Measurements from ENCODE around the gene GJA9. TPM values are rescaled to one million over a fixed set of nuclear protein-coding genes. Genes with fewer than 3 reads are reported as not detected.
A peak's percentile ranks its signal among the peaks of the same experiment; 100 is the strongest.

The GJA9 gene
- polyA plus RNA-seq, 2 of the 4 experiments (the other 2 are of a cell fraction): not detected

DNA sequence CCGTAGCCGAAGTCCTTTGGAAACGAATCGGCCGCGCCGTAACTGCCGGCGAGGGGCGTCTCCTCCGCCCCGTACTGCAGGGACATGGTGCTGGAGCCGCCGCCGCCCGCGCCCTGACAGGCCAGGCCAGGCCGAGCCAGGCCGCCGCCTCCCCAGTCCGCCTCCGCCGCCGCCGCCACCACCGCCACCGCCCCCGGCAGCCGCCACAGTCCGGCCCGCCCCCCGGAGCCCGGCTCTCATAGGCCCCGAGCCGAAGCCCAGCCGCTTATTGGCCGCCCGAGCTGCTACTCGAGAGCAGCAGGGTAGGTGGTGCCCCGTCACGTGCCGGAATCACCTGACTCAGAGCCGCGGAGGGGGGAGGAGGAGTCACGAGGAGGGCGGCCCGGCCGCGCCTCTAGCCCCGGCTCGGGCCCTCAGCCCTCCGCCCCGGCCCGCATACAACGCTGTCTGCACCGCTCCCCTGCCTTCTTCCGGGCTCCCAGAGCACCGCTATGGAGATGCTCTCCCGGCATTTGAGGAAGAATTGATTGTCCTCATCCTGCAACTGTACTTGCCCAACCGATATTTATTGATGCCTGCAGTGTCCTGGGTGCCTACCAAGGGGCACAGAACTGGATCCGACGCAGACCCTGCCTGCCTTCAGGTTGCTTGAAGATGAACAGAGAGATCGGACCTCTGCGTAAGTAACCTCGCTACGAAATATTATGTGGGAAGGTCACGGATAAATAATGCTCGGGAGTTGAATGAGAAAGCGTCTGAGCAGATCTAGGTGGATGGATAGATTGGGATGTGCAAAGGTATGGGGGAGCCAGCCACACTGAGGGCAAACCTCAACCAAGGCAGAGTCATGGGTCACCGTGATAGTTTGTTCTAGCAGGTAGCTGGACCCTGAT is 21.6 kb downstream of the GJA9 start, which contains the start of gene RRAGC (continued):
- TF ChIP-seq ZFP36 (IDR thresholded peaks at IDR 0.05; ENCODE audit: borderline replicate concordance, partially characterized antibody): no peak
- peak; percentile 40 for TF ChIP-seq POLR2A (IDR thresholded peaks at IDR 0.05; ENCODE audit: low read length)
- TF ChIP-seq RNF2 (IDR thresholded peaks at IDR 0.05; ENCODE audit: borderline replicate concordance, low read depth): no peak
- TF ChIP-seq FOXS1 (CRISPR knock-in tag; IDR thresholded peaks at IDR 0.05): no peak
- TF ChIP-seq RCOR1 (IDR thresholded peaks at IDR 0.05; ENCODE audit: low read depth, low read length): no peak
- no peak for TF ChIP-seq ZC3H11A (IDR thresholded peaks at IDR 0.05)
- no peak for TF ChIP-seq MYC (IDR thresholded peaks at IDR 0.05; ENCODE audit: borderline replicate concordance, low read length)
- TF ChIP-seq, protein P1, sequence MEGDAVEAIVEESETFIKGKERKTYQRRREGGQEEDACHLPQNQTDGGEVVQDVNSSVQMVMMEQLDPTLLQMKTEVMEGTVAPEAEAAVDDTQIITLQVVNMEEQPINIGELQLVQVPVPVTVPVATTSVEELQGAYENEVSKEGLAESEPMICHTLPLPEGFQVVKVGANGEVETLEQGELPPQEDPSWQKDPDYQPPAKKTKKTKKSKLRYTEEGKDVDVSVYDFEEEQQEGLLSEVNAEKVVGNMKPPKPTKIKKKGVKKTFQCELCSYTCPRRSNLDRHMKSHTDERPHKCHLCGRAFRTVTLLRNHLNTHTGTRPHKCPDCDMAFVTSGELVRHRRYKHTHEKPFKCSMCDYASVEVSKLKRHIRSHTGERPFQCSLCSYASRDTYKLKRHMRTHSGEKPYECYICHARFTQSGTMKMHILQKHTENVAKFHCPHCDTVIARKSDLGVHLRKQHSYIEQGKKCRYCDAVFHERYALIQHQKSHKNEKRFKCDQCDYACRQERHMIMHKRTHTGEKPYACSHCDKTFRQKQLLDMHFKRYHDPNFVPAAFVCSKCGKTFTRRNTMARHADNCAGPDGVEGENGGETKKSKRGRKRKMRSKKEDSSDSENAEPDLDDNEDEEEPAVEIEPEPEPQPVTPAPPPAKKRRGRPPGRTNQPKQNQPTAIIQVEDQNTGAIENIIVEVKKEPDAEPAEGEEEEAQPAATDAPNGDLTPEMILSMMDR (IDR thresholded peaks at IDR 0.05): no peak
- no peak for TF ChIP-seq NR3C1 (IDR thresholded peaks at IDR 0.05)
- no peak for TF ChIP-seq CBX8 (IDR thresholded peaks at IDR 0.05)
- TF ChIP-seq, protein P2, sequence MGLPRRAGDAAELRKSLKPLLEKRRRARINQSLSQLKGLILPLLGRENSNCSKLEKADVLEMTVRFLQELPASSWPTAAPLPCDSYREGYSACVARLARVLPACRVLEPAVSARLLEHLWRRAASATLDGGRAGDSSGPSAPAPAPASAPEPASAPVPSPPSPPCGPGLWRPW (IDR thresholded peaks at IDR 0.05): no peak
- TF ChIP-seq RAD21 (conservative IDR thresholded peaks at IDR 0.05 in 1 of 2, IDR thresholded peaks at IDR 0.05 in 1 of 2): no peak
- peak; percentile 97 for TF ChIP-seq BHLHE40 (IDR thresholded peaks at IDR 0.05; ENCODE audit: low read depth, low read length)
- TF ChIP-seq TP53 (CRISPR knock-in tag; IDR thresholded peaks at IDR 0.05): no peak
- no peak for TF ChIP-seq EP300 (IDR thresholded peaks at IDR 0.05)
- no peak for TF ChIP-seq TFCP2L1 (CRISPR knock-in tag; IDR thresholded peaks at IDR 0.05)
- no peak for TF ChIP-seq RARB (CRISPR knock-in tag; IDR thresholded peaks at IDR 0.05)
- TF ChIP-seq, protein P3, sequence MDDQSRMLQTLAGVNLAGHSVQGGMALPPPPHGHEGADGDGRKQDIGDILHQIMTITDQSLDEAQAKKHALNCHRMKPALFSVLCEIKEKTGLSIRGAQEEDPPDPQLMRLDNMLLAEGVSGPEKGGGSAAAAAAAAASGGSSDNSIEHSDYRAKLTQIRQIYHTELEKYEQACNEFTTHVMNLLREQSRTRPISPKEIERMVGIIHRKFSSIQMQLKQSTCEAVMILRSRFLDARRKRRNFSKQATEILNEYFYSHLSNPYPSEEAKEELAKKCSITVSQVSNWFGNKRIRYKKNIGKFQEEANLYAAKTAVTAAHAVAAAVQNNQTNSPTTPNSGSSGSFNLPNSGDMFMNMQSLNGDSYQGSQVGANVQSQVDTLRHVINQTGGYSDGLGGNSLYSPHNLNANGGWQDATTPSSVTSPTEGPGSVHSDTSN (IDR thresholded peaks at IDR 0.05): peak; percentile 94
- TF ChIP-seq, protein P4, sequence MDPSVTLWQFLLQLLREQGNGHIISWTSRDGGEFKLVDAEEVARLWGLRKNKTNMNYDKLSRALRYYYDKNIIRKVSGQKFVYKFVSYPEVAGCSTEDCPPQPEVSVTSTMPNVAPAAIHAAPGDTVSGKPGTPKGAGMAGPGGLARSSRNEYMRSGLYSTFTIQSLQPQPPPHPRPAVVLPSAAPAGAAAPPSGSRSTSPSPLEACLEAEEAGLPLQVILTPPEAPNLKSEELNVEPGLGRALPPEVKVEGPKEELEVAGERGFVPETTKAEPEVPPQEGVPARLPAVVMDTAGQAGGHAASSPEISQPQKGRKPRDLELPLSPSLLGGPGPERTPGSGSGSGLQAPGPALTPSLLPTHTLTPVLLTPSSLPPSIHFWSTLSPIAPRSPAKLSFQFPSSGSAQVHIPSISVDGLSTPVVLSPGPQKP (IDR thresholded peaks at IDR 0.05; ENCODE audit: low read depth, low read length): no peak
- no peak for TF ChIP-seq ESRRA (IDR thresholded peaks at IDR 0.05; ENCODE audit: borderline replicate concordance, low read length)
- no peak for TF ChIP-seq NFE2L2 (conservative IDR thresholded peaks at IDR 0.05; ENCODE audit: low read length)
- no peak for TF ChIP-seq ZNF302 (CRISPR knock-in tag; IDR thresholded peaks at IDR 0.05)
- TF ChIP-seq HDAC2 (IDR thresholded peaks at IDR 0.05): no peak
- peak; percentile 49; the same call in 1 of the 2 replicates for TF ChIP-seq PHF8 (IDR thresholded peaks at IDR 0.05; ENCODE audit: borderline replicate concordance, low read depth)
- no peak for TF ChIP-seq CHD2 (IDR thresholded peaks at IDR 0.05; ENCODE audit: low read length, partially characterized antibody)
- no peak for TF ChIP-seq KDM1A (IDR thresholded peaks at IDR 0.05; ENCODE audit: low read depth)
- TF ChIP-seq HEYL (CRISPR knock-in tag; IDR thresholded peaks at IDR 0.05): no peak
- no peak for TF ChIP-seq NPAS2 (CRISPR knock-in tag; IDR thresholded peaks at IDR 0.05; ENCODE audit: borderline replicate concordance)
- TF ChIP-seq FOSB (CRISPR knock-in tag; IDR thresholded peaks at IDR 0.05): no peak
- TF ChIP-seq GATA3 (IDR thresholded peaks at IDR 0.05; ENCODE audit: borderline replicate concordance): no peak
- no peak for TF ChIP-seq EHF (CRISPR knock-in tag; IDR thresholded peaks at IDR 0.05)
- TF ChIP-seq HOXA7 (CRISPR knock-in tag; IDR thresholded peaks at IDR 0.05): no peak
- TF ChIP-seq CEBPB (IDR thresholded peaks at IDR 0.05): no peak
- TF ChIP-seq KDM5A (IDR thresholded peaks at IDR 0.05): no peak
- TF ChIP-seq, protein P5, sequence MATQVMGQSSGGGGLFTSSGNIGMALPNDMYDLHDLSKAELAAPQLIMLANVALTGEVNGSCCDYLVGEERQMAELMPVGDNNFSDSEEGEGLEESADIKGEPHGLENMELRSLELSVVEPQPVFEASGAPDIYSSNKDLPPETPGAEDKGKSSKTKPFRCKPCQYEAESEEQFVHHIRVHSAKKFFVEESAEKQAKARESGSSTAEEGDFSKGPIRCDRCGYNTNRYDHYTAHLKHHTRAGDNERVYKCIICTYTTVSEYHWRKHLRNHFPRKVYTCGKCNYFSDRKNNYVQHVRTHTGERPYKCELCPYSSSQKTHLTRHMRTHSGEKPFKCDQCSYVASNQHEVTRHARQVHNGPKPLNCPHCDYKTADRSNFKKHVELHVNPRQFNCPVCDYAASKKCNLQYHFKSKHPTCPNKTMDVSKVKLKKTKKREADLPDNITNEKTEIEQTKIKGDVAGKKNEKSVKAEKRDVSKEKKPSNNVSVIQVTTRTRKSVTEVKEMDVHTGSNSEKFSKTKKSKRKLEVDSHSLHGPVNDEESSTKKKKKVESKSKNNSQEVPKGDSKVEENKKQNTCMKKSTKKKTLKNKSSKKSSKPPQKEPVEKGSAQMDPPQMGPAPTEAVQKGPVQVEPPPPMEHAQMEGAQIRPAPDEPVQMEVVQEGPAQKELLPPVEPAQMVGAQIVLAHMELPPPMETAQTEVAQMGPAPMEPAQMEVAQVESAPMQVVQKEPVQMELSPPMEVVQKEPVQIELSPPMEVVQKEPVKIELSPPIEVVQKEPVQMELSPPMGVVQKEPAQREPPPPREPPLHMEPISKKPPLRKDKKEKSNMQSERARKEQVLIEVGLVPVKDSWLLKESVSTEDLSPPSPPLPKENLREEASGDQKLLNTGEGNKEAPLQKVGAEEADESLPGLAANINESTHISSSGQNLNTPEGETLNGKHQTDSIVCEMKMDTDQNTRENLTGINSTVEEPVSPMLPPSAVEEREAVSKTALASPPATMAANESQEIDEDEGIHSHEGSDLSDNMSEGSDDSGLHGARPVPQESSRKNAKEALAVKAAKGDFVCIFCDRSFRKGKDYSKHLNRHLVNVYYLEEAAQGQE (IDR thresholded peaks at IDR 0.05): no peak
- no peak for TF ChIP-seq MAFK (IDR thresholded peaks at IDR 0.05; ENCODE audit: partially characterized antibody)

Data from A549 (cell line).